ENCODE results near the gene KLF6.

Gene KLF6

GRCh38 chr10:3812141-3812540, 27.1 kb upstream of the KLF6 start:
- DNase-seq (ENCODE audit: extremely low read depth, low read depth), result no peak
- H3K4me3 ChIP-seq (replicated peaks; ENCODE audit: low read depth, low read length), result no peak overlapping the region
- TF ChIP-seq CTCF (IDR thresholded peaks at IDR 0.05; ENCODE audit: low read depth, low read length, missing control alignments), result no peak

- H3K4me3 ChIP-seq (replicated peaks; ENCODE audit: low read depth, low read length), result no peak overlapping the region
- TF ChIP-seq CTCF (IDR thresholded peaks at IDR 0.05; ENCODE audit: low read depth, low read length, missing control alignments), result no peak
- DNase-seq (ENCODE audit: extremely low read depth, low read depth), result no peak
Observed at GRCh38 chr10:3811291-3811870, 26.4 kb upstream of the KLF6 start.

GRCh38 chr10:3808689-3809199, 23.7 kb upstream of the KLF6 start:
- DNase-seq (ENCODE audit: extremely low read depth, low read depth), result no peak
- no peak for TF ChIP-seq CTCF (IDR thresholded peaks at IDR 0.05; ENCODE audit: low read depth, low read length, missing control alignments)
- H3K4me3 ChIP-seq (replicated peaks; ENCODE audit: low read depth, low read length), result no peak overlapping the region

- TF ChIP-seq CTCF (IDR thresholded peaks at IDR 0.05; ENCODE audit: low read depth, low read length, missing control alignments), result no peak
- no peak for DNase-seq (ENCODE audit: extremely low read depth, low read depth)
- no peak overlapping the region for H3K4me3 ChIP-seq (replicated peaks; ENCODE audit: low read depth, low read length)
Observed at GRCh38 chr10:3807928-3808496, 23.0 kb upstream of the KLF6 start.

GRCh38 chr10:3807211-3807927, 22.4 kb upstream of the KLF6 start:
- no peak for TF ChIP-seq CTCF (IDR thresholded peaks at IDR 0.05; ENCODE audit: low read depth, low read length, missing control alignments)
- H3K4me3 ChIP-seq (replicated peaks; ENCODE audit: low read depth, low read length), result no peak overlapping the region
- DNase-seq (ENCODE audit: extremely low read depth, low read depth), result no peak

- DNase-seq (ENCODE audit: extremely low read depth, low read depth), result no peak
- no peak for TF ChIP-seq CTCF (IDR thresholded peaks at IDR 0.05; ENCODE audit: low read depth, low read length, missing control alignments)
- no peak overlapping the region for H3K4me3 ChIP-seq (replicated peaks; ENCODE audit: low read depth, low read length)
Observed at GRCh38 chr10:3806603-3807002, 21.6 kb upstream of the KLF6 start.
